Spleen (tissue), 11 donors: Measurements from ENCODE around the gene TNFRSF25. TPM values are rescaled to one million over a fixed set of nuclear protein-coding genes. Genes with fewer than 3 reads are reported as not detected.

Source experiments
- DNase-seq: peaks from one replicate; pipeline ENCODE4 v3.0.0-alpha.2; 2020
- H3K27ac ChIP-seq, 8 donors: fragments of 200-600 bp; sonication (generic) in 7 of 8; 1 replicate in 4 of 8; 2 replicates in 4 of 8; pipeline versions ENCODE4 v1.5.0 to v1.8.0; 2016 to 2021; ENCODE audit warnings: inconsistent platforms in 4 of 8, mild to moderate bottlenecking in 4 of 8, moderate library complexity in 1 of 8
- H3K27me3 ChIP-seq, 7 donors: fragments of 200-600 bp; sonication (generic) in 6 of 7; replicated peaks in 1 of 7; 1 replicate in 4 of 7; 2 replicates in 3 of 7; pipeline versions ENCODE4 v1.5.0 to v1.8.0; 2016 to 2021; ENCODE audit warnings: inconsistent platforms in 3 of 7, mild to moderate bottlenecking in 1 of 7
- H3K36me3 ChIP-seq, 6 donors: fragments of 200-600 bp; sonication (generic) in 5 of 6; 1 replicate in 4 of 6; 2 replicates in 2 of 6; pipeline versions ENCODE4 v1.5.0 to v1.8.0; 2016 to 2021; ENCODE audit warnings: inconsistent platforms in 2 of 6
- H3K4me1 ChIP-seq, 6 donors: fragments of 200-600 bp; sonication (generic) in 5 of 6; 1 replicate in 3 of 6; 2 replicates in 3 of 6; pipeline versions ENCODE4 v1.5.0 to v1.8.0; 2016 to 2021; ENCODE audit warnings: inconsistent platforms in 3 of 6
- H3K4me3 ChIP-seq, 8 donors: fragments of 200-600 bp; sonication (generic) in 7 of 8; 1 replicate in 4 of 8; 2 replicates in 4 of 8; pipeline versions ENCODE4 v1.5.0 to v1.8.0; 2016 to 2021; ENCODE audit warnings: inconsistent platforms in 4 of 8, mild to moderate bottlenecking in 4 of 8, moderate library complexity in 2 of 8
- H3K9me3 ChIP-seq, 8 donors: fragments of 200-600 bp; sonication (generic) in 7 of 8; 1 replicate in 4 of 8; 2 replicates in 4 of 8; pipeline versions ENCODE4 v1.5.0 to v1.8.0; 2016 to 2021; ENCODE audit warnings: inconsistent platforms in 4 of 8
- POLR2A ChIP-seq, 3 donors: fragments of 450-650 bp; IDR thresholded peaks; one replicate each; pipeline ENCODE4 v1.5.1; 2017; ENCODE audit warnings: antibody characterized with exemption in 3 of 3, mild to moderate bottlenecking in 1 of 3
- POLR2AphosphoS5 ChIP-seq, 3 donors: sonication (generic); formaldehyde crosslinking; IDR thresholded peaks; one replicate each; pipeline ENCODE4 v1.5.1; 2017; ENCODE audit warnings: antibody characterized with exemption in 3 of 3
- WGBS, 5 donors: extraction: QIAGEN DNeasy Blood & Tissue Kit in 3 of 5; methylation state at CpG; one replicate each; pipeline versions ENCODE4 v1.1.5 to v1.1.7; 2013 to 2018; 5-methylcytosine and 5-hydroxymethylcytosine counted together
- intact Hi-C: fragments of 100-400 bp; cut with DNase I; formaldehyde crosslinking; loops from one replicate; pipeline ENCODE4 v1.15.0; 2023; ENCODE audit warnings: low total_unique reads
- polyA plus RNA-seq, 3 donors: library from polyadenylated mRNA; stranded (reverse); fragments of 200-250 nt; gene quantifications; one replicate each; pipeline ENCODE4 v1.2.1, GENCODE V29; 2013
- total RNA-seq, 7 donors: library from RNA; depleted of rRNA in 3 of 7; stranded (reverse); fragments of >200 nt in 3 of 7; fragmentation: NEBNext Ultra II Directional in 4 of 7; extraction: Animal tissue kit (Norgen Biotek cat#: 25700) in 4 of 7; gene quantifications; one replicate each; pipeline versions ENCODE4 v1.1.0 to v1.2.1, GENCODE V29; 2016 to 2021
- TF ChIP-seq, protein P1 (sequence below), 11 experiments: fragments of 200-600 bp in 7 of 11; fragments of 450-650 bp in 4 of 11; sonication (generic) in 4 of 11; IDR thresholded peaks in 8 of 11; conservative IDR thresholded peaks in 3 of 11; 1 replicate in 7 of 11; 2 replicates in 4 of 11; pipeline versions ENCODE4 v1.4.0 to v1.8.0; 2016 to 2021; ENCODE audit warnings: antibody characterized with exemption in 11 of 11, inconsistent platforms in 4 of 11, mild to moderate bottlenecking in 1 of 11
- donor health status: healthy with polysubstance abuse.
- donor health status: DM: no; HTN: no; CAD: no; lungs with moderate emphysema.
- donor health status: DM: no; HTN: no; CAD: no.
- donor health status: Bipolar disorder and iron deficiency.
- donor health status: healthy.
- donor health status: DM: no; HTN: no; CAD: no.
- donor health status: DM: yes; HTN: yes; CAD: no.

The TNFRSF25 gene
- total and polyA plus RNA-seq, 10 donors, result 30.9 to 147 (median 66.8) TPM

DNA sequence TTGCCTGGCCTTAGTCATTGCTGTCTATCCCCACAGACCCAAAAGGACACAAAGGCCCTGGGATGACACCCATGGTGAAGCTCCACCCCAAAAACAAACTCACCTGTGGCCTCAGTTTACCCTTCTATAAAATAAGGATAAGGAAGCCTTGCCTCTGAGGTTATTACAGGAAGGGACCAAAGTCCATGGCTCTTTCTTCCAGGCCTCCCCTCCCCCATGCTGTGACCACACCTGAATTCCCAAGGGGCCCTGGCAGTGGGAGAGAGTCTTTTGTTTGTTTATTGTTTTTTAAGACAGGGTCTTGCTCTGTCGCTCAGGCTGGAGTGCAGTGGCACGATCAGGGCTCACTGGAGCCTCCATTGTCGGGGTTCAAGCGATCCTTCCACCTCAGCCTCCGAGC, 10.5 kb upstream of the TNFRSF25 start:
- DNase-seq, result no peak
- Histone ChIP-seq H3K27ac (no peak overlapping the region), H3K9me3 (no peaks in the 10 kb centered on the region), H3K4me1 (peaks cover 0 to 9% (median 6%) of the 10 kb centered on the region in 6 donors), H3K36me3 (peaks cover 0 to 61% (median 17%) of the 10 kb centered on the region in 6 donors), H3K27me3 (no peaks in the 10 kb centered on the region), H3K4me3 (no peak overlapping the region)
- TF ChIP-seq POLR2AphosphoS5 (IDR thresholded peaks at IDR 0.05) (no peak), POLR2A (IDR thresholded peaks at IDR 0.05) (no peak)
- TF ChIP-seq, protein P1, sequence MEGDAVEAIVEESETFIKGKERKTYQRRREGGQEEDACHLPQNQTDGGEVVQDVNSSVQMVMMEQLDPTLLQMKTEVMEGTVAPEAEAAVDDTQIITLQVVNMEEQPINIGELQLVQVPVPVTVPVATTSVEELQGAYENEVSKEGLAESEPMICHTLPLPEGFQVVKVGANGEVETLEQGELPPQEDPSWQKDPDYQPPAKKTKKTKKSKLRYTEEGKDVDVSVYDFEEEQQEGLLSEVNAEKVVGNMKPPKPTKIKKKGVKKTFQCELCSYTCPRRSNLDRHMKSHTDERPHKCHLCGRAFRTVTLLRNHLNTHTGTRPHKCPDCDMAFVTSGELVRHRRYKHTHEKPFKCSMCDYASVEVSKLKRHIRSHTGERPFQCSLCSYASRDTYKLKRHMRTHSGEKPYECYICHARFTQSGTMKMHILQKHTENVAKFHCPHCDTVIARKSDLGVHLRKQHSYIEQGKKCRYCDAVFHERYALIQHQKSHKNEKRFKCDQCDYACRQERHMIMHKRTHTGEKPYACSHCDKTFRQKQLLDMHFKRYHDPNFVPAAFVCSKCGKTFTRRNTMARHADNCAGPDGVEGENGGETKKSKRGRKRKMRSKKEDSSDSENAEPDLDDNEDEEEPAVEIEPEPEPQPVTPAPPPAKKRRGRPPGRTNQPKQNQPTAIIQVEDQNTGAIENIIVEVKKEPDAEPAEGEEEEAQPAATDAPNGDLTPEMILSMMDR (IDR thresholded peaks at IDR 0.05 in 8 of 11, conservative IDR thresholded peaks at IDR 0.05 in 3 of 11), result no peak
- intact Hi-C loops, result no loop called here
- WGBS, 5 donors, result 94 to 96% (median 96%) methylated on average over 5 of the region's 5 CpGs

DNA sequence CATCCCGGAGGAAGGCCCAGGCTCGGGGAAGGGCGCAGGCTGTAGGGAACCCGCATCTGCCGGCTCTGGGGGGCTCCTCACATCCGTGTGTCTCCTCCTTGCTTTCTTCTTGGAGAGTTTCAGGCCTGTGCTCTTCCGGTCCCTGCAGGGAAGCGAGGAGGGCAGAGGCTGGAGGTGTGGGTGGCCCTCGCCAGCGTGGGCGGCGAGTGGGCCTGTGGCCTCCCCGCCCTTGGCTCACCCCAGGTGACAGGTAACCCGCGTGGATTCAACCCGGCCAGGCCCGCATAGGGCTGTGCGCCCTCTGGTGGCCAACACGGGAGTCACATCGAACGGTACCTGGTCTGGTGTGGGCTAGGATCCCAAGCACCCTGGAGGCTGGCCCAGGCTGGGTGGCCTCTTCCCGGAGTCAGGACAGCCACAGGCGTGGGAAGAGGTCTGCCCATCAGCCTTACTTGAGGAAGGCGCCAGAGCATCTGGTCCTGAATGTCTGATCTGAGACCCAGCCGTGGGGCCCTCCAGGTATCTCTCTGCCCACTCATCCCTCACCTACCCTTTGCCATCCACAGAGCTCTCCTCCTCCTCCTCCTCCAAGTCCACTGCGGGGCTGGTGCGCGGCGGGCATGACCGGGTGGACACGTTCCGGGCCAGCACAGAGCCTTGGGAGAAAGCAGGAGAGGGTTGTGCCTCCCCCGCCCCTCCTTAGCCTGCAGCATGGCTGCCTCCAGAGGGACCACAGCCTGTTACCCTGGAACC, 9.6 kb upstream of the TNFRSF25 start:
- 24 to 58% (median 36%) methylated on average over 21 to 33 of the region's 33 CpGs for WGBS, 5 donors
- TF ChIP-seq POLR2AphosphoS5 (IDR thresholded peaks at IDR 0.05), result peak; percentile 8 to 55 (median 45)
- TF ChIP-seq, protein P1 (IDR thresholded peaks at IDR 0.05 in 8 of 11, conservative IDR thresholded peaks at IDR 0.05 in 3 of 11), result peak; percentile 62 to 94 (median 85)
- TF ChIP-seq POLR2A (IDR thresholded peaks at IDR 0.05), result no peak

DNA sequence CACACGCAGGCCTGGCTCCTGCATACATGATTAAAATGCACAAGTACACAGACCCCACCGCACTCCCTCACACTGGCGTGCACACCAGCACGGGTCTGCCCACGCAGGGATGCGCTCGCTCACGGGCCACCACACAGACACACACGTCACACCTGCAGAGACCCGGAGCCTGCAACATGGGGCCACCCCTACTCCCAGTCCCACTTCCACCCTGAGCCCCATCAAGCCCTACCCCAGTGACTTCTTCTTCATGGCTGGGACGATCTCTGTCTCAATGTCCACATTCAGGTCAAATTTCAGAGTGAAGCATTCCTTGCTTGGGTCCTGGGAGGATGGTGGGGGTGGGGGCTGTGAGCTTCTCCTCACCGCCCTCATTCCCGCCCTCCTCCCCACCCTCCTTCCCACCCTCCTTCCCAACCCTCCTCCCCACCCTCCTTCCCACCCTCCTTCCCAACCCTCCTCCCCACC, 8.9 kb upstream of the TNFRSF25 start:
- 83 to 88% (median 86%) methylated on average over 9 to 13 of the region's 13 CpGs for WGBS, 5 donors
- Histone ChIP-seq H3K4me1 (peaks cover 0 to 9% (median 6%) of the 10 kb centered on the region in 6 donors), H3K27me3 (no peaks in the 10 kb centered on the region), H3K27ac (no peak overlapping the region), H3K4me3 (no peak overlapping the region), H3K36me3 (peaks cover 0 to 78% (median 30%) of the 10 kb centered on the region in 6 donors), H3K9me3 (no peaks in the 10 kb centered on the region)
- intact Hi-C loops, result no loop called here
- TF ChIP-seq POLR2A (IDR thresholded peaks at IDR 0.05) (no peak), POLR2AphosphoS5 (IDR thresholded peaks at IDR 0.05) (no peak)
- TF ChIP-seq, protein P1 (IDR thresholded peaks at IDR 0.05 in 8 of 11, conservative IDR thresholded peaks at IDR 0.05 in 3 of 11), result no peak
- DNase-seq, result no peak

More for the DNA sequence above, 9.6 kb upstream of the TNFRSF25 start:
- no peaks in the 10 kb centered on the region for H3K9me3 ChIP-seq
- no peak overlapping the region for H3K27ac ChIP-seq
- peaks cover 0 to 71% (median 24%) of the 10 kb centered on the region in 6 donors for H3K36me3 ChIP-seq
- peak; percentile 92 for DNase-seq
- peaks cover 0 to 9% (median 6%) of the 10 kb centered on the region in 6 donors for H3K4me1 ChIP-seq
- H3K4me3 ChIP-seq, result no peak overlapping the region
- H3K27me3 ChIP-seq, result no peaks in the 10 kb centered on the region
- intact Hi-C loops, result no loop called here
